Chondrocyte (in vitro differentiated cells): ENCODE data around the gene ASB13. TPM values are rescaled to one million over a fixed set of nuclear protein-coding genes. Genes with fewer than 3 reads are reported as not detected.

Experiments
- DNase-seq: peaks from one replicate; pipeline ENCODE4 v3.0.0; 2021; ENCODE audit warnings: mixed read lengths, low spot score
- H3K27ac Mint-ChIP-seq: one replicate; pipeline ENCODE4 v1.8.0; 2021; ENCODE audit warnings: mild to moderate bottlenecking, moderate library complexity, mixed read lengths; ENCODE audit not compliant: unreplicated experiment
- H3K27me3 Mint-ChIP-seq: 2 replicates; pipeline ENCODE4 v1.8.0; 2021; ENCODE audit warnings: low read depth, mixed read lengths
- H3K36me3 Mint-ChIP-seq: 2 replicates; pipeline ENCODE4 v1.8.0; 2021; ENCODE audit warnings: low read depth, mixed read lengths
- H3K4me1 Mint-ChIP-seq: 2 replicates; pipeline ENCODE4 v1.8.0; 2021; ENCODE audit warnings: low read depth, mild to moderate bottlenecking, mixed read lengths
- H3K4me3 Mint-ChIP-seq: one replicate; pipeline ENCODE4 v1.8.0; 2021; ENCODE audit warnings: mild to moderate bottlenecking, moderate library complexity, mixed read lengths; ENCODE audit not compliant: unreplicated experiment
- H3K9me3 Mint-ChIP-seq: 2 replicates; pipeline ENCODE4 v1.8.0; 2021; ENCODE audit warnings: low read depth, mixed read lengths
- total RNA-seq: library from RNA; stranded (reverse); gene quantifications from 3 replicates; pipeline ENCODE4 v1.2.1, GENCODE V29; 2021
- TF ChIP-seq, protein P1 (sequence below): fragments of 200-600 bp; sonication (generic); IDR thresholded peaks from 2 replicates; pipeline ENCODE4 v1.5.0; 2021; ENCODE audit warnings: antibody characterized with exemption, mild to moderate bottlenecking, moderate library complexity

ASB13 gene
- total RNA-seq, 1 donor from 2014 or later = 14.0 TPM

DNA sequence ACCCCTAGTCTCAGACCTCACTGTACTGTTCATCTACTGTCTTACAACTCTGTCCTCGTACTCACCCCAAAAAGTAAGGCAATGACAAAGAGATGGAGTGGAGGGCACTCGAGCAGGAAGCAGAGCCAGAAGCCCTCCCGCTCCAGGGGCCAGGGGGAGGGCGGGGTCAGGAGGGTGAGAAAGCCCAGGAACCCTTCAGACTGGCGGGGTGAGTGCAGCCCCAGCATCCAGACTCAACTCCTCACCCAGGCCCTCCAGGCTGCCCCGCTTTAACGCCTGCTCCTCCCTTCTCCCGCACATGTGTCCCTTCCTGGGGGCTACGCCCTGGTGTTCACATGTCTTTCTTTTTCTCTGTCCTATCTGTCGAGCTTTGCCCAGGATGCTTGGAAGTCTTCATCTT is 75.6 kb downstream of the ASB13 start:
- H3K36me3 Mint-ChIP-seq = no peaks in the 10 kb centered on the region

GRCh38 chr10:5589661-5590511 is 76.5 kb downstream of the ASB13 start:
- Mint-ChIP-seq H3K4me1 (peaks cover 31% of the 10 kb centered on the region), H3K36me3 (no peaks in the 10 kb centered on the region), H3K27ac (no peak overlapping the region), H3K4me3 (no peak overlapping the region), H3K27me3 (no peaks in the 10 kb centered on the region), H3K9me3 (no peaks in the 10 kb centered on the region)
- peak; percentile 54 for DNase-seq
- TF ChIP-seq, protein P1, sequence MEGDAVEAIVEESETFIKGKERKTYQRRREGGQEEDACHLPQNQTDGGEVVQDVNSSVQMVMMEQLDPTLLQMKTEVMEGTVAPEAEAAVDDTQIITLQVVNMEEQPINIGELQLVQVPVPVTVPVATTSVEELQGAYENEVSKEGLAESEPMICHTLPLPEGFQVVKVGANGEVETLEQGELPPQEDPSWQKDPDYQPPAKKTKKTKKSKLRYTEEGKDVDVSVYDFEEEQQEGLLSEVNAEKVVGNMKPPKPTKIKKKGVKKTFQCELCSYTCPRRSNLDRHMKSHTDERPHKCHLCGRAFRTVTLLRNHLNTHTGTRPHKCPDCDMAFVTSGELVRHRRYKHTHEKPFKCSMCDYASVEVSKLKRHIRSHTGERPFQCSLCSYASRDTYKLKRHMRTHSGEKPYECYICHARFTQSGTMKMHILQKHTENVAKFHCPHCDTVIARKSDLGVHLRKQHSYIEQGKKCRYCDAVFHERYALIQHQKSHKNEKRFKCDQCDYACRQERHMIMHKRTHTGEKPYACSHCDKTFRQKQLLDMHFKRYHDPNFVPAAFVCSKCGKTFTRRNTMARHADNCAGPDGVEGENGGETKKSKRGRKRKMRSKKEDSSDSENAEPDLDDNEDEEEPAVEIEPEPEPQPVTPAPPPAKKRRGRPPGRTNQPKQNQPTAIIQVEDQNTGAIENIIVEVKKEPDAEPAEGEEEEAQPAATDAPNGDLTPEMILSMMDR = peak; percentile 55

More for the DNA sequence above, 75.6 kb downstream of the ASB13 start:
- no peaks in the 10 kb centered on the region for H3K27me3 Mint-ChIP-seq
- TF ChIP-seq, protein P1 = no peak
- H3K4me1 Mint-ChIP-seq = peaks cover 31% of the 10 kb centered on the region
- no peak overlapping the region for H3K4me3 Mint-ChIP-seq
- H3K27ac Mint-ChIP-seq = no peak overlapping the region
- DNase-seq = peak; percentile 72
- H3K9me3 Mint-ChIP-seq = no peaks in the 10 kb centered on the region

DNA sequence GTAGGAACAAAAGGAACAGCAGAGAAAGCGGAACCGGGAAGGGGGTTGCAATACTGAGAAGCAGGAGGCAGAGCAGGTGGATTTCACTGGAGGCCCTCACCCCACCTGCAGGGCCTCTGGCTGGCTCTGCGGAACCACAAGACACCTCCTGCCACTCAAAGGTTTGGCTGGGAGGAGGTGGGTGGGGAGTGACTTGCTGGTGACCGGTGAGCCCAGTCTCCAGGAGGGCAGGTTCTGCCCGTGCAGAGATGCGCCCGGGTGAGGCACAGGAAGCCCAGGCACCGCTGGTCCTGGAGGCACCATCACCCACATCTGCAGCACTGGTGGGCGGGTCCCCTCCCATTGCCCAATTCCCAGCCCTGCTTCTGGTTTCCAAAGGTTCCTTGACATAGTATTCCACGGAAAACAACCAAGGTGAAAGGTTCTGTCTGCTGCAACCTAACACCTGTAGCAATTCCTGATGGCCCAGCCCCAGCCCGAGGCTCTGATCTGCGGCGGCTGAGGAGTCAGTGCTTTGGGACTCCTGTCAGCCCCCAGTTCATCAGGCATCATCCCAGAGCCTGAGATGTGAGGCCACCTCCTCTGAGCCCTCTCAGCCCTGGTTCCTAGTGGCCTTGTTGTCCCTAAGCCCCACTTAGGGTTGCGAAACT is 77.3 kb downstream of the ASB13 start:
- Mint-ChIP-seq H3K27ac (no peak overlapping the region), H3K27me3 (no peaks in the 10 kb centered on the region), H3K4me3 (no peak overlapping the region), H3K36me3 (no peaks in the 10 kb centered on the region), H3K4me1 (peaks cover 26% of the 10 kb centered on the region), H3K9me3 (no peaks in the 10 kb centered on the region)
- TF ChIP-seq, protein P1 = no peak
- peak; percentile 75 for DNase-seq

Other genes starting within 250 kb of the ASB13 start
- not detected in 3 replicates for gene CALML5, start 167.0 kb downstream of the ASB13 start, total RNA-seq
- not detected in 3 replicates for gene CALML3, start 141.6 kb downstream of the ASB13 start, total RNA-seq
- gene TASOR2, start 18.2 kb upstream of the ASB13 start, total RNA-seq = 61.1 to 78.1 TPM (median 62.6 TPM) in 3 replicates
- gene GDI2, start 146.8 kb upstream of the ASB13 start, total RNA-seq = 254 to 259 TPM (median 256 TPM) in 3 replicates
- gene ANKRD16, start 223.3 kb upstream of the ASB13 start, total RNA-seq = 5.8 to 6.5 TPM (median 6.4 TPM) in 3 replicates
- gene FBH1, start 223.6 kb upstream of the ASB13 start, total RNA-seq = 62.2 to 96.6 TPM (median 66.5 TPM) in 3 replicates